AG10803 (cell line): ENCODE data around the gene MCF2L2.
A peak's percentile ranks its signal among the peaks of the same experiment; 100 is the strongest.

Experiments
- DNase-seq: peaks from one replicate; pipeline ENCODE4 v3.0.0; 2010; ENCODE audit warnings: low read depth
- H3K4me3 ChIP-seq: 2 replicates; pipeline ENCODE4 v1.5.1; 2011; ENCODE audit warnings: mild to moderate bottlenecking, low read length, control low read depth
- CTCF ChIP-seq: conservative IDR thresholded peaks from 2 replicates; pipeline ENCODE4 v1.5.1; 2011; ENCODE audit warnings: mild to moderate bottlenecking, low read length, control low read depth, inconsistent platforms

Gene MCF2L2

GRCh38 chr3:183295211-183295610 is 133.2 kb downstream of the MCF2L2 start:
- no peak overlapping the region for H3K4me3 ChIP-seq
- no peak for TF ChIP-seq CTCF
- DNase-seq: peak; percentile 83

- no peak for TF ChIP-seq CTCF
- H3K4me3 ChIP-seq: no peak overlapping the region
- no peak for DNase-seq
Measured at GRCh38 chr3:183293966-183294365, 134.5 kb downstream of the MCF2L2 start.

- peak; percentile 28 for DNase-seq
- H3K4me3 ChIP-seq: no peak overlapping the region
- TF ChIP-seq CTCF: no peak
Measured at GRCh38 chr3:183291497-183292031, 136.9 kb downstream of the MCF2L2 start.

- no peak for TF ChIP-seq CTCF
- H3K4me3 ChIP-seq: no peak overlapping the region
- DNase-seq: no peak
Measured at GRCh38 chr3:183290216-183290615, 138.2 kb downstream of the MCF2L2 start.

GRCh38 chr3:183288117-183288516 is 140.3 kb downstream of the MCF2L2 start:
- no peak overlapping the region for H3K4me3 ChIP-seq
- DNase-seq: no peak
- no peak for TF ChIP-seq CTCF

GRCh38 chr3:183287301-183287971 is 141.0 kb downstream of the MCF2L2 start:
- H3K4me3 ChIP-seq: no peak overlapping the region
- peak; percentile 88 for DNase-seq
- TF ChIP-seq CTCF: no peak

- no peak overlapping the region for H3K4me3 ChIP-seq
- TF ChIP-seq CTCF: no peak
Measured at GRCh38 chr3:183285828-183286457, 142.5 kb downstream of the MCF2L2 start.

More at GRCh38 chr3:183285828-183286457, 142.5 kb downstream of the MCF2L2 start:
- DNase-seq: peak; percentile 92
